Measurements from ENCODE around the gene PTPRT.

PTPRT gene

GRCh38 chr20:43014206-43014605 lies 175.5 kb downstream of the PTPRT start:
- Histone ChIP-seq H3K4me1 (no peaks in the 10 kb centered on the region), H3K27me3 (no peaks in the 10 kb centered on the region), H3K4me3 (ENCODE audit: low read depth, low read length) (no peak overlapping the region), H3K9me3 (no peaks in the 10 kb centered on the region), H3K36me3 (no peaks in the 10 kb centered on the region)
- DNase-seq: no peak
- no peak for TF ChIP-seq CTCF (IDR thresholded peaks at IDR 0.05; ENCODE audit: low read depth, low read length)

GRCh38 chr20:43011491-43011890 lies 178.2 kb downstream of the PTPRT start:
- no peak for TF ChIP-seq CTCF (IDR thresholded peaks at IDR 0.05; ENCODE audit: low read depth, low read length)
- no peaks in the 10 kb centered on the region for H3K27me3 ChIP-seq
- no peak for DNase-seq

DNA sequence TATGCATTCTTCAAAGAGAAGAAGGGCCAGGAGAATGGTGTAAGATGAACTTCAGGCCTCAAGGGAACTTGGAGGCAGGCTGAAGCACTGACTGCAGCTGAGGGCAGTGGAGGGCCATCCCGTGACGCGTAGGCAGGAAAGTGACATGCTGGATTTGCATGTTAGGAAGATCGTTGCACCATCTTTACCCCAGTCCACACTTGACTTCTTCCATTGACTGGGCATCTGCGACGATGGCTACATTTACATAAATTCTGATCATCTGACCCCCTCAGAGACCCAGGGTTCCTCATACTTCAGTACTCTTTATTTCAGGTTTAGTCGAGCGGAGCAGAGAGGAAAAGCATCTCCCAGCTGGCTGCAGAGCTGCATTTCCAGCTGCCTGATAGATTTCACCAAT lies 180.2 kb downstream of the PTPRT start:
- no peaks in the 10 kb centered on the region for H3K9me3 ChIP-seq
- H3K4me3 ChIP-seq (ENCODE audit: low read depth, low read length): no peak overlapping the region
- H3K4me1 ChIP-seq: no peaks in the 10 kb centered on the region
- TF ChIP-seq CTCF (IDR thresholded peaks at IDR 0.05; ENCODE audit: low read depth, low read length): no peak
- DNase-seq: no peak
- H3K27me3 ChIP-seq: no peaks in the 10 kb centered on the region
- no peaks in the 10 kb centered on the region for H3K36me3 ChIP-seq

More at GRCh38 chr20:43011491-43011890, 178.2 kb downstream of the PTPRT start:
- Histone ChIP-seq H3K36me3 (no peaks in the 10 kb centered on the region), H3K4me1 (no peaks in the 10 kb centered on the region), H3K9me3 (no peaks in the 10 kb centered on the region), H3K4me3 (ENCODE audit: low read depth, low read length) (no peak overlapping the region)

- no peaks in the 10 kb centered on the region for H3K9me3 ChIP-seq
- no peak for DNase-seq
- H3K36me3 ChIP-seq: no peaks in the 10 kb centered on the region
- H3K4me3 ChIP-seq (ENCODE audit: low read depth, low read length): no peak overlapping the region
- no peaks in the 10 kb centered on the region for H3K27me3 ChIP-seq
- H3K4me1 ChIP-seq: no peaks in the 10 kb centered on the region
- TF ChIP-seq CTCF (IDR thresholded peaks at IDR 0.05; ENCODE audit: low read depth, low read length): no peak
Measured at GRCh38 chr20:43007525-43007924, 182.2 kb downstream of the PTPRT start.

DNA sequence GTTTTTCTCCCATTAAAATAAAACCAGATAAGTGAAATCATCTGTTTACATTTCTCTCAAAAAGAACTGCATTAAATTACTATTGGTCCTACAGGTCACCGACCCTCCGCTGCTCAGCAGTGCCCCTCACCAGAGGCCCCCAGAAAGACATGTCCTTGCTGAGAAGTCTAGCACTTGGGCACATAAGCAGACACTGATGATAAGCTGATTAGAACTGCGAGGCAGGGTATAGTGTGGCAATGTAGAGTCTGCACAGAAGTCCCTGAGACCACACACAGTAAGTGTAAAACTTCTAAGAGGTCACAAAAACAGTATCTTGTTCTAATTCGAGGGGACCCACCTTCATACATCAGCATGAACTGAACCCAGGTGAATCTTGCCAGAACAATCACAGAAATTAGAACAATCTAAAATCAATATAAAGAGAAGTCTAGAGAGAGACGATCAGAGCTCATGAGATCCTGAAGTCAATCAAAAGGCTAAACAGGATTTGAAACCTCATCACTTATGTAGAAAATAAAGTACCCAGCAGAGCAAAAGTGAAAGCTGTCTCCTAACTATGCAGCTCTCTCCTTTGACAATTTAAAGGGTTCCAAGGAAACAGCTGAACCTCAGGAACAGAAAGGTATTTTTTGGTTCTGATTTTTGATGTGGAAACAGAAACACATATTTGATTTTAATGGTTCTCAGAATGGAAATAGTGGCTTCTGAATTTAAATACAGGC lies 182.9 kb downstream of the PTPRT start:
- Histone ChIP-seq H3K4me1 (no peaks in the 10 kb centered on the region), H3K4me3 (ENCODE audit: low read depth, low read length) (no peak overlapping the region), H3K9me3 (no peaks in the 10 kb centered on the region), H3K27me3 (no peaks in the 10 kb centered on the region), H3K36me3 (no peaks in the 10 kb centered on the region)
- no peak for DNase-seq
- TF ChIP-seq CTCF (IDR thresholded peaks at IDR 0.05; ENCODE audit: low read depth, low read length): no peak

DNA sequence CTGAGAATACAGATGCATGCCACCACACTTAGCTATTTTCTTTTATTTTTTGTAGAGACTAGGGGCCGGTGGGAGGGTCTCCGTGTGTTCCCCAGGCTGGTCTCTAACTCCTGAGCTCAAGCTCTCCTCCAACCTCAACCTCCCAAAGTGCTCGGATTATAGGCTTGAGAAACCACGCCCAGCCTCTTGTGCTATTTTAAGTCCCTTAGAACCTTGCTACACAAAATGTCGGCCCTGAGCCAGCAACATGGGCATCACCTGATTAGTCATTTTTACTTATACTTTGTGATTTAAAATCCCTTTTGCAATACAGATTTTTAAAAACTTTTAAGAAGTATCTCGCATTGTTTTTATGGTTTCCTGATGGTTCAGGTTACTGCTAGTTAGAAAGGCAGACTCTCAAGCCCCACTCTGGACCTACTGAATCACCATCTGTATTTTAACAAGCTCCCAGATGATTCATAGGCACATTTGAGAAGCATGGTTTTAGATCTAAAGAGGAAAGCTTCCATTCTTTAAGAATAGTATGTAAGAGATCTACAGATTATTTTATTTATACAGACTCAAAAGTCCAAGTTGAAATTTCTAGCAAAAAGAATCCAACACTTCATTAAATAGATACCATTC lies 186.3 kb downstream of the PTPRT start:
- Histone ChIP-seq H3K9me3 (no peaks in the 10 kb centered on the region), H3K4me3 (ENCODE audit: low read depth, low read length) (no peak overlapping the region), H3K27me3 (no peaks in the 10 kb centered on the region), H3K4me1 (no peaks in the 10 kb centered on the region), H3K36me3 (no peaks in the 10 kb centered on the region)
- no peak for DNase-seq
- TF ChIP-seq CTCF (IDR thresholded peaks at IDR 0.05; ENCODE audit: low read depth, low read length): no peak
